ENCODE measurements around the gene SLC6A17. TPM values are rescaled to one million over a fixed set of nuclear protein-coding genes. Genes with fewer than 3 reads are reported as not detected.
A peak's percentile ranks its signal among the peaks of the same experiment; 100 is the strongest.

SLC6A17 gene
- total and polyA plus RNA-seq, 8 donors, result 0.31 to 7.1 (median 1.4) TPM

DNA sequence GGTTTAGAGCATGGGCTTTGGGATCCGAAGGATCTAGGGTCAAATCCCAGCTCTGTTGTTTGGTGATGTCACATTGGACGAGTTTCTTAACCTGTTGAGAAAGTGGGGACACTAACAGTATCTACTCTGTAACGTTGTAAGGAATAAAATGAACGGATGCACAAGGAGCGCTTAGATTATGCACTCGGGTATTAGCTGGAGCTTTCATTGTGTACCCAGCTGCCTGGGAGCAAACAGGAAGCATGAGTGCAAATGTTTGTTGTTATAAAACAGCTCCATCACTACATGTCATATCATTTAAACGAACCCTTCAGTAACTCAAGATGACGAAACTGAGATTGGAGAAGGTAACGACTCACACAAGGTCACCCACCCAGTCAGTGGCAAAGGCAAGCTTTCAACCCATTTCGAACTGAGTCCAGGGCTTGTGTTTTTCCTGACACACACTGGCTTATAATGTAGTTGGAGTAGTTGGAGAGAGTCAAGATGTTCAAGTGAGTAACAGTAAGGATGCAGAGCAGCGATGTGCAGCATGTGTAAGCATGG lies 16.2 kb upstream of the SLC6A17 start:
- no peak for FAIRE-seq
- Histone ChIP-seq H3K27ac (no peak overlapping the region), H3K9me3 (no peaks in the 10 kb centered on the region), H3K36me3 (no peaks in the 10 kb centered on the region), H3K4me1 (no peaks in the 10 kb centered on the region), H3K4me3 (no peak overlapping the region), H3K27me3 (peaks cover 0 to 7% (median 0%) of the 10 kb centered on the region in 4 donors)
- no peak for DNase-seq
- TF ChIP-seq, protein P1, sequence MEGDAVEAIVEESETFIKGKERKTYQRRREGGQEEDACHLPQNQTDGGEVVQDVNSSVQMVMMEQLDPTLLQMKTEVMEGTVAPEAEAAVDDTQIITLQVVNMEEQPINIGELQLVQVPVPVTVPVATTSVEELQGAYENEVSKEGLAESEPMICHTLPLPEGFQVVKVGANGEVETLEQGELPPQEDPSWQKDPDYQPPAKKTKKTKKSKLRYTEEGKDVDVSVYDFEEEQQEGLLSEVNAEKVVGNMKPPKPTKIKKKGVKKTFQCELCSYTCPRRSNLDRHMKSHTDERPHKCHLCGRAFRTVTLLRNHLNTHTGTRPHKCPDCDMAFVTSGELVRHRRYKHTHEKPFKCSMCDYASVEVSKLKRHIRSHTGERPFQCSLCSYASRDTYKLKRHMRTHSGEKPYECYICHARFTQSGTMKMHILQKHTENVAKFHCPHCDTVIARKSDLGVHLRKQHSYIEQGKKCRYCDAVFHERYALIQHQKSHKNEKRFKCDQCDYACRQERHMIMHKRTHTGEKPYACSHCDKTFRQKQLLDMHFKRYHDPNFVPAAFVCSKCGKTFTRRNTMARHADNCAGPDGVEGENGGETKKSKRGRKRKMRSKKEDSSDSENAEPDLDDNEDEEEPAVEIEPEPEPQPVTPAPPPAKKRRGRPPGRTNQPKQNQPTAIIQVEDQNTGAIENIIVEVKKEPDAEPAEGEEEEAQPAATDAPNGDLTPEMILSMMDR (IDR thresholded peaks at IDR 0.05), result no peak
- peak in 1 of 4 donors; percentile 26 for ATAC-seq
- intact Hi-C loops (cut with DNase I), result no loop called here
- WGBS, 2 donors, result 35 to 36% methylated on average over 11 of the region's 11 CpGs

DNA sequence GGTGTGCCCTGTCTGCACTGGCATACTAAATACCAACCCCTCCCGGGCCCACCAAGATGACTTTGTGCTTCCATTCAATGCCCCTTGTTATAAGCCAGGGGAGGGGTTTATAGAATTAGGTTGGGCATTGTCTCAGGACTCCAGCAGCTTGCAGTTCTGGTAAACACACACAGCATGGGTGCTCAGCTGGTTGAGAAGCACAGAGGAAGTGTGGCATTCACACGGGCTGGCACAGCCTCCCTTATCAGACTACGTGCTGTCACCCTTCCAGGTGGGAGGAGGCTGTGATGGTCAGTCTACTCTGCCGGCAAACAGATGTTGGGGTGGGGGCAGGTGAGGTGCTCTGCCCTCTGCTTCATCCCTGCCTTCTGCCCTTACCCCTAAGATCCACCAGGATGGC lies 15.0 kb upstream of the SLC6A17 start:
- no peaks in the 10 kb centered on the region for H3K9me3 ChIP-seq
- H3K4me1 ChIP-seq, result no peaks in the 10 kb centered on the region
- no peak overlapping the region for H3K4me3 ChIP-seq
- intact Hi-C loops (cut with DNase I), result no loop called here
- TF ChIP-seq, protein P1 (IDR thresholded peaks at IDR 0.05), result no peak
- no peak overlapping the region for H3K27ac ChIP-seq
- DNase-seq (peak in 3 of 6 donors; percentile 18 to 41 (median 24)), FAIRE-seq (no peak), ATAC-seq (peak; percentile 54 to 72 (median 64))
- H3K27me3 ChIP-seq, result peaks cover 0 to 4% (median 0%) of the 10 kb centered on the region in 4 donors
- WGBS, 2 donors, result 13 to 16% methylated on average over 4 of the region's 4 CpGs
- H3K36me3 ChIP-seq, result no peaks in the 10 kb centered on the region

DNA sequence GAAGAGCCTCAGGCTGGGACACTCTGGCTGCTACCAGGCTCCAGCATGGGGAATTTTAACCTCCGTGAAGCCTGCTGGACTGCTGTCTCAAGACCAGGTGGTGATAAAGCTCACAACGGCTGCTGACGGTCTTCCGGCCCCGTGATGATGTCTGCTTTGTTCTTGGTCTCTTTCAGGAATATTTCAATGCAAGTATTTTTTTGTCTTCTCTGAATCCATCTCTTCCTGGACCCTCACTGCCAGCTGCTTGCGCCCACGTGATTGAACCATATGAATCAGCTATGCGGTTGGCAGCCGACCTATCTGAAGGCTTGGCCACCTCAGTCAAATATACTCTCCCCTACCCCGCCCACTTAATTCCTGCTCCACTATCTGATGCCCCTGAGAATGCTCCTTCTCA lies 14.6 kb upstream of the SLC6A17 start:
- FAIRE-seq, result no peak

DNA sequence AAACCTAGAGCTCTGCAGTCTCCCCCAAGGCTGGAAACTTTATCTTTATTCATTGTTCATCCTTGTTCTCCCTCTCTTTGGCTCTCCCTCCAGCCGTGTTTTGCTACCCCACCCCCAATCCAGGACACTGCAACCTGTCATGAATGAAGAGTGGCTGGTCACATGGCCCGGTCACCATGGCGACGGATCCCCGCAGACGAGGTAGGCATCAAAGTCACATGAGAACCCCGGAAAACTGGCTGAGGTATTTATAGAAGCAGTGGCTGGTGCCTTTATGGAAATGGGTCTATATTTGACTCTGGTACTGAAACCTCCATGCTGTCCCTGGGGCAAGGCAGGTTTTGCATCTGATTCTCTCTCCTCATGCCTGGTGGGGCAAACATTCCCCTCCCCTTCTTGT lies 13.4 kb upstream of the SLC6A17 start:
- TF ChIP-seq, protein P1 (IDR thresholded peaks at IDR 0.05), result no peak
- 6 to 8% methylated on average over 7 of the region's 7 CpGs for WGBS, 2 donors
- Histone ChIP-seq H3K9me3 (no peaks in the 10 kb centered on the region), H3K4me3 (no peak overlapping the region), H3K36me3 (no peaks in the 10 kb centered on the region), H3K27me3 (peaks cover 0 to 4% (median 0%) of the 10 kb centered on the region in 4 donors), H3K4me1 (no peaks in the 10 kb centered on the region), H3K27ac (no peak overlapping the region)
- intact Hi-C loops (cut with DNase I), result no loop called here
- peak in 2 of 4 donors; percentile 76 to 78 for ATAC-seq
- no peak for FAIRE-seq
- peak in 2 of 6 donors; percentile 15 to 28 for DNase-seq

More for the DNA sequence above, 14.6 kb upstream of the SLC6A17 start:
- peaks cover 0 to 4% (median 0%) of the 10 kb centered on the region in 4 donors for H3K27me3 ChIP-seq
- DNase-seq (no peak), ATAC-seq (no peak)
- no peaks in the 10 kb centered on the region for H3K4me1 ChIP-seq
- no peaks in the 10 kb centered on the region for H3K9me3 ChIP-seq
- H3K36me3 ChIP-seq, result no peaks in the 10 kb centered on the region
- no peak overlapping the region for H3K27ac ChIP-seq
- intact Hi-C loops (cut with DNase I), result no loop called here
- TF ChIP-seq, protein P1 (IDR thresholded peaks at IDR 0.05), result no peak
- 42 to 49% methylated on average over 10 of the region's 10 CpGs for WGBS, 2 donors
- H3K4me3 ChIP-seq, result no peak overlapping the region

DNA sequence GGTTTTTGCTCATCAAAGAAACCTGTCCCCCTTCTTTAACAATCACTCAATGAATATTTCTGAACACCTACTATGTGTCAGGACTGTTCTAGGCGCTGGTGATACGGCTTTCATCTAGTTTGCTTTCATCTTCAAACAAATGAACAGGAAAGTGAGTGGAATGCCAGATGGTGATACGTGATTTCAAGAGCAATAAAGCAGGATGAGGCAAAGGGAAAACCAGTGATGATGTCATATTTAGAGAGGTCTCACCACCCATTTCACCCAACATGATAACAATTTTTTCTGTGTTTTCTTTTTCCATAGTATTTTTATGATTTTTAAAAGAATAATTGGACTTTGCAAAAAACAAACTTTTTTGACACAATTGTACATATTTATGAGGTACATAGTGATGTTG lies 11.3 kb upstream of the SLC6A17 start:
- DNase-seq (no peak), FAIRE-seq (no peak), ATAC-seq (no peak)
- Histone ChIP-seq H3K27me3 (peaks cover 0 to 9% (median 0%) of the 10 kb centered on the region in 4 donors), H3K27ac (no peak overlapping the region), H3K4me1 (no peaks in the 10 kb centered on the region), H3K9me3 (no peaks in the 10 kb centered on the region), H3K4me3 (no peak overlapping the region), H3K36me3 (no peaks in the 10 kb centered on the region)
- 65 to 79% methylated on average over 3 of the region's 3 CpGs for WGBS, 2 donors
- TF ChIP-seq, protein P1 (IDR thresholded peaks at IDR 0.05), result no peak
- intact Hi-C loops (cut with DNase I), result no loop called here

All from pancreas (tissue), 10 donors.